ENCODE measurements around the gene SIM1.

SIM1 gene

GRCh38 chr6:100491952-100492670, 27.4 kb upstream of the SIM1 start:
- H3K36me3 ChIP-seq = no peaks in the 10 kb centered on the region
- no peaks in the 10 kb centered on the region for H4K20me1 ChIP-seq
- H3K4me1 ChIP-seq = 0 out of 20 replicates have a peak, but pooled peaks cover 0 to 5% (median 0%) of the 10 kb centered on the region in 10 experiments
- no peaks in the 10 kb centered on the region for H3K27me3 ChIP-seq
- H3K27ac ChIP-seq = no peak overlapping the region
- no peak overlapping the region for H3K4me3 ChIP-seq
- no peak overlapping the region for H3K9ac ChIP-seq
- TF ChIP-seq Cebpa-rat (IDR thresholded peaks at IDR 0.05) = no peak
- no peak overlapping the region for H3K4me2 ChIP-seq
- peaks cover 0 to 17% (median 0%) of the 10 kb centered on the region in 11 experiments; a peak in 4 of 22 replicates for H3K9me3 ChIP-seq (replicated peaks in 1 of 11)

- H3K4me2 ChIP-seq = no peak overlapping the region
- TF ChIP-seq Cebpa-rat (IDR thresholded peaks at IDR 0.05) = no peak
- no peak overlapping the region for H3K9ac ChIP-seq
- no peak overlapping the region for H3K4me3 ChIP-seq
- H3K27ac ChIP-seq = no peak overlapping the region
- H3K4me1 ChIP-seq = 0 out of 20 replicates have a peak, but pooled peaks cover 0 to 5% (median 0%) of the 10 kb centered on the region in 10 experiments
- no peaks in the 10 kb centered on the region for H3K36me3 ChIP-seq
- H4K20me1 ChIP-seq = no peaks in the 10 kb centered on the region
- H3K27me3 ChIP-seq = no peaks in the 10 kb centered on the region
- peaks cover 0 to 3% (median 0%) of the 10 kb centered on the region in 11 experiments; a peak in 2 of 22 replicates for H3K9me3 ChIP-seq (replicated peaks in 1 of 11)
These were observed 25.3 kb upstream of the SIM1 start for GRCh38 chr6:100490065-100490464.

- peaks cover 0 to 3% (median 0%) of the 10 kb centered on the region in 11 experiments; a peak in 1 of 22 replicates for H3K9me3 ChIP-seq (replicated peaks in 1 of 11)
- H4K20me1 ChIP-seq = no peaks in the 10 kb centered on the region
- TF ChIP-seq Cebpa-rat (IDR thresholded peaks at IDR 0.05) = no peak
- H3K27me3 ChIP-seq = no peaks in the 10 kb centered on the region
- H3K4me1 ChIP-seq = 0 out of 20 replicates have a peak, but pooled peaks cover 0 to 5% (median 0%) of the 10 kb centered on the region in 10 experiments
- H3K4me2 ChIP-seq = no peak overlapping the region
- no peaks in the 10 kb centered on the region for H3K36me3 ChIP-seq
- H3K27ac ChIP-seq = no peak overlapping the region
- H3K9ac ChIP-seq = no peak overlapping the region
- H3K4me3 ChIP-seq = no peak overlapping the region
These were observed 23.5 kb upstream of the SIM1 start for GRCh38 chr6:100488244-100488643.

- Histone ChIP-seq H3K27me3 (no peaks in the 10 kb centered on the region), H3K4me3 (no peak overlapping the region), H4K20me1 (no peaks in the 10 kb centered on the region), H3K4me1 (0 out of 20 replicates have a peak, but pooled peaks cover 0 to 5% (median 0%) of the 10 kb centered on the region in 10 experiments), H3K36me3 (no peaks in the 10 kb centered on the region), H3K4me2 (no peak overlapping the region), H3K27ac (no peak overlapping the region), H3K9me3 (replicated peaks in 1 of 11) (peaks cover 0 to 3% (median 0%) of the 10 kb centered on the region in 11 experiments; a peak in 1 of 22 replicates), H3K9ac (no peak overlapping the region)
- TF ChIP-seq Cebpa-rat (IDR thresholded peaks at IDR 0.05) = no peak
These were observed 22.9 kb upstream of the SIM1 start for GRCh38 chr6:100487638-100488037.

GRCh38 chr6:100485268-100485667, 20.5 kb upstream of the SIM1 start:
- TF ChIP-seq Cebpa-rat (IDR thresholded peaks at IDR 0.05) = no peak
- Histone ChIP-seq H3K9ac (no peak overlapping the region), H3K36me3 (no peaks in the 10 kb centered on the region), H3K27me3 (no peaks in the 10 kb centered on the region), H3K4me3 (no peak overlapping the region), H4K20me1 (no peaks in the 10 kb centered on the region; a peak in 1 of 22 replicates), H3K4me1 (no peaks in the 10 kb centered on the region), H3K27ac (no peak overlapping the region), H3K4me2 (no peak overlapping the region), H3K9me3 (replicated peaks in 1 of 11) (peaks cover 0 to 3% (median 0%) of the 10 kb centered on the region in 11 experiments; a peak in 1 of 22 replicates)

GRCh38 chr6:100484474-100484873, 19.8 kb upstream of the SIM1 start:
- Histone ChIP-seq H3K27ac (no peak overlapping the region), H3K9ac (no peak overlapping the region)

GRCh38 chr6:100482698-100483097, 18.0 kb upstream of the SIM1 start:
- no peak for TF ChIP-seq Cebpa-rat (IDR thresholded peaks at IDR 0.05)
- Histone ChIP-seq H3K4me2 (no peak overlapping the region), H3K9me3 (replicated peaks in 1 of 11) (no peaks in the 10 kb centered on the region), H3K27me3 (no peaks in the 10 kb centered on the region), H3K27ac (no peak overlapping the region), H3K36me3 (no peaks in the 10 kb centered on the region), H3K4me1 (no peaks in the 10 kb centered on the region), H3K4me3 (no peak overlapping the region), H3K9ac (no peak overlapping the region), H4K20me1 (no peaks in the 10 kb centered on the region; a peak in 1 of 22 replicates)

More at GRCh38 chr6:100484474-100484873, 19.8 kb upstream of the SIM1 start:
- Histone ChIP-seq H4K20me1 (no peaks in the 10 kb centered on the region; a peak in 1 of 22 replicates), H3K36me3 (no peaks in the 10 kb centered on the region), H3K4me1 (no peaks in the 10 kb centered on the region), H3K9me3 (replicated peaks in 1 of 11) (no peaks in the 10 kb centered on the region), H3K4me2 (no peak overlapping the region), H3K27me3 (no peaks in the 10 kb centered on the region), H3K4me3 (no peak overlapping the region)
- no peak for TF ChIP-seq Cebpa-rat (IDR thresholded peaks at IDR 0.05)

GRCh38 chr6:100479179-100480035, 14.7 kb upstream of the SIM1 start:
- Histone ChIP-seq H3K27ac (no peak overlapping the region), H3K27me3 (no peaks in the 10 kb centered on the region), H3K9me3 (replicated peaks in 1 of 11) (no peaks in the 10 kb centered on the region), H4K20me1 (no peaks in the 10 kb centered on the region; a peak in 1 of 22 replicates), H3K9ac (no peak overlapping the region), H3K4me1 (no peaks in the 10 kb centered on the region), H3K4me2 (no peak overlapping the region), H3K4me3 (no peak overlapping the region), H3K36me3 (no peaks in the 10 kb centered on the region)
- TF ChIP-seq Cebpa-rat (IDR thresholded peaks at IDR 0.05) = no peak

GRCh38 chr6:100475554-100476320, 11.0 kb upstream of the SIM1 start:
- no peak overlapping the region for H3K4me2 ChIP-seq
- no peaks in the 10 kb centered on the region for H3K36me3 ChIP-seq
- no peaks in the 10 kb centered on the region for H3K9me3 ChIP-seq (replicated peaks in 1 of 11)
- no peak overlapping the region for H3K9ac ChIP-seq
- no peak overlapping the region for H3K27ac ChIP-seq
- no peak overlapping the region for H3K4me3 ChIP-seq
- no peaks in the 10 kb centered on the region for H3K4me1 ChIP-seq
- TF ChIP-seq Cebpa-rat (IDR thresholded peaks at IDR 0.05) = no peak
- no peaks in the 10 kb centered on the region for H3K27me3 ChIP-seq
- no peaks in the 10 kb centered on the region for H4K20me1 ChIP-seq

Measured in BLaER1 treated with 17β-estradiol and CSF1 and Interleukin-3, amounts not matched to agents 10 nM and 100 nM (cell line).